GM18951 (cell line): ENCODE results near the gene PPM1F.
"Not testable (repeated sequence)": the region's sequence is repeated elsewhere in the genome, so short reads cannot be mapped to it uniquely, and the experiment has no call there.

Experiments
- POLR2A ChIP-seq: IDR thresholded peaks from 4 replicates; pipeline ENCODE4 v1.6.1; 2011; ENCODE audit warnings: mild to moderate bottlenecking; ENCODE audit not compliant: insufficient read length, insufficient read depth; ENCODE audit errors: extremely low read depth
- in situ Hi-C: fragments of 300-500 bp; cut with MboI; formaldehyde crosslinking; loops from one replicate; pipeline ENCODE4 v1.12.0; 2022; ENCODE audit warnings: low sequenced_read_pairs, mixed read lengths, inconsistent platforms; ENCODE audit not compliant: unreplicated experiment

Gene PPM1F

DNA sequence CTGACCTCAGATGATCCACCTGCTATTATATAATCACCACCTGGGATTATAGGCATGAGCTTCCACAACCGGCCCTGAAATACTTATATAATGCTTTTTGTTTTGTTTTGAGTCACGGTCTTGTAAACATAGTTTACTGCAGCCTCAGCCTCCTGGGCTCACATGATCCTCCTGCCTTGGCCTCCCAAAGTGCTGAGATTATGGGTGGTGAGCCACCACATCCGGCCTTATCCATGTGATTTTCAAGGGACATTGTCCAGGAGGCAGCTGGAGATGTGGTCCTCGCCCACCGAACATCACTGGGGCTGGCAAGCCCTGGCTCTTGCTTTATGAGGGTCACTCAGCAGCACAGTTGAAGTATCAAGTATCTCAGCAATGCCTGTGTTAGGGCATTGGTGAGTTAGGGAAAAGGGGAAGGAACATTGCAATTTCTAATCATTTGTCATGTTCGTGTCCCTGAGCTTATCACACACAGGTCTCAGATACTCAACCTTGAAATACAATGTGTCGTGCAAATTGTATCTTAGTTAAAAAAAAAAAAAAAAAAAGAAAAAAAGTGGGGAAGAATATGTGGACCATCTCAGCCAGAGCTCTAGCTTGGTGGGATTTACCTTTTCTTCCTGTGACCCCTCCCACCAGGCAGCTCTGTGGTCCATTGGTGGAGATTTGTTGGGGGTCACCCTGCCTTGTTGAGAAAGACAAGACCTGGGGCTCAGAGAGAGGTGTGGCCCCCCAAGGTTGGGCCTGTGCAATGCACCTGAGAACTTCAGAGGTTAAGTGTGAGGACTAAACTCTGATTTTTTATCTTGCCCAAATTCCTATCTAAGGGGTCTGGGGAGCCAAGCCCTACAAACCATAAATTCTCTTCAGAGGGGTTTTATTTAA lies 44.8 kb downstream of the PPM1F start:
- in situ Hi-C loops, result no loop called here
- no peak for TF ChIP-seq POLR2A

GRCh38 chr22:21905234-21905633 lies 47.4 kb downstream of the PPM1F start:
- in situ Hi-C loops, result not testable (repeated sequence)

DNA sequence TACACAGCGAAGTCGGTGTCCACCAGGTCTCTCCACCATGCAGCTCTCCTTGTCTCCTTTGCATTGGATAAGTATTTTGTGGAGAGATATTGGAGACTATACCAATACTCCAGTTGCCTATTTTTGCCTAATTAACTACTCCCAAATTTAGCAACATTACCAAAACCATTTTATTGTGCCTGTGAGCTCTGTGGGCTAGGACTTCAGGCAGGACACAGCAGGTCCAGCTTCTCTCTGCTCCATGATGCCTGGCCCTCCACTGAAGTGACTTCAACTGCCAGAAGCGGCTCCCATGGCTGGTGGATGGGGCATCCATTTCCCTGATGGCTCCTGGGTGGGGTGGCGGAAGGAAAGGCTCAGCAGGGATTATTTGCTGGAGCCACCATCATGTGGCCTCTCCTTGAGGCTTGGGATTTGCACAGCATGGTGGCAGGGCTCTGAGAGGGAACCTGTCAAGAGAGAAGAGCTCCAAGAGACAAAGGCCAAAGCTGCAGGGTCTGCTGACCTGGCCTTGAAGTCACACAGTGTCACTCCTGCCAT lies 48.3 kb downstream of the PPM1F start:
- in situ Hi-C loops, result no loop called here
- TF ChIP-seq POLR2A, result no peak

DNA sequence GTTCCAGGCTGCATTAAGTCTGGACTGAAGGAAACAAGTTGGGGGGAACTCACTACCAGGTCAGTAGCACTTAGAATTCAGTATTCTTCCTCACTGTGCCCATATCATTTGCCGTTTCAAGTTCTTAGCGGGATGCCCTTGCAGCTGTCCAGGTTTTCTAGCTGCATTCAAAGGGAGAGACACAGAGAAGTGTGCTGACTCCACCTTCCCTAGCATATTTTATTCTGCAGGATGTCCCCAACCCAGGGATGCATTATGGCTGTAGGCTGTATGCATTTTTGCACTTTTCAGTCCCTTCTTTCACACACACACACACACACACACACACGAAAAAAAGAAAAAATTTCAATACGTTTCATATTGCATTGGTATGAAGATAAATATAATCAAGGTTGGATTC lies 49.4 kb downstream of the PPM1F start:
- in situ Hi-C loops, result no loop called here
- no peak for TF ChIP-seq POLR2A

GRCh38 chr22:21902296-21903087 lies 50.2 kb downstream of the PPM1F start:
- in situ Hi-C loops, result no loop called here
- TF ChIP-seq POLR2A, result no peak

- in situ Hi-C loops, result no loop called here
- no peak for TF ChIP-seq POLR2A
Observed at GRCh38 chr22:21898354-21898896, 54.2 kb downstream of the PPM1F start.

- in situ Hi-C loops, result no loop called here
Observed at GRCh38 chr22:21896951-21897513, 55.6 kb downstream of the PPM1F start.

GRCh38 chr22:21896275-21896674 lies 56.4 kb downstream of the PPM1F start:
- in situ Hi-C loops, result not testable (repeated sequence)

More at GRCh38 chr22:21896951-21897513, 55.6 kb downstream of the PPM1F start:
- TF ChIP-seq POLR2A, result no peak

DNA sequence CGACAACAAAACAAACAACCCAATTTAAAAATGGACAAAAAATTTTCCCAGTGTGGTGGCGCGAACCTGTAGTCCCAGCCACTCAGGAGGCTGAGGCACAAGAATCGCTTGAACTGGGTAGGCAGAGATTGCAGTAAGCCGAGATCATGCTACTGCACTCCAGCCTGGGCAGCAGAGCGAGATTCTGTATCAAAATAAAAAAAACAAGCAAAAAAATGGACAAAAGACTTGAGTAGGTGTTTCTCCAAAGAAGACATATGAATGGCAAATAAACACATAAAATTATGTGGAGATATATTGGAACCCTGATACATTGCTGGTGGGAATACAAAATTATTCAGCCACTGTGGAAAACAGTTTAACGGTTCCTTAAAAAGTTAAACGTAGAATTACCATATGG lies 57.8 kb downstream of the PPM1F start:
- in situ Hi-C loops, result no loop called here

DNA sequence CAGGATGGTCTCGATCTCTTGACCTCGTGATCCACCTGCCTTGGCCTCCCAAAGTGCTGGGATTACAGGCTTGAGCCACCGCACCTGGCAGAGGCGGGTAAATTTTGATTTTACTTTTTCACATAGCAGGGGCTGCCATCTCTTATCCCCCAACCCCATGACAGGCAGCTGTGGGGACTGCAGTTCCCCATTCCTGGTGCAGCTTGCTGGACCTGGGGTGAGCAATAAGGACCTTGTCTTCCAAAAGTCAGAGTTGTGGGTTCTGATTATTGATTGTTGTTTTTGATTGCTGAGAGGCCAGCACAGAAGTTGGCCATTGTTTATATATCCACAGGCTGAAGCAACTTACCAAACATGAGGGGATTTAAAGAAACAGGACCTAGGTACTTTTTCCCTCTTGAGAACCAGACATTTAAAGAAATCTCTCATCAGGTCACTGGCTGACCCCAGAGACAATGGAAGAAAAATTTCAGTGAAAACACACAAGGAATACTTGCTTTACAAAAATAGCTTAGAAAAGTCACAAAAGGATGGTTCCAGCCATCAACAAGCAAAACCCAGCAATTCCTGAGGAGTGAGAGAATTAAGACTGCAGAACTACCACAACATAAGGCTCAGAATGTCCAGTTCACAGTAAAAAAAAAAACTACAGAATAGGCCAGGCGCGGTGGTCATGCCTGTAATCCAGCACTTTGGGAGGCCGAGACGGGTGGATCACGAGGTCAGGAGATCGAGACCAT lies 63.2 kb downstream of the PPM1F start:
- in situ Hi-C loops, result no loop called here
- no peak for TF ChIP-seq POLR2A

More for the DNA sequence above, 57.8 kb downstream of the PPM1F start:
- no peak for TF ChIP-seq POLR2A

GRCh38 chr22:21887841-21888240 lies 64.8 kb downstream of the PPM1F start:
- no peak for TF ChIP-seq POLR2A
- in situ Hi-C loops, result no loop called here

GRCh38 chr22:21883930-21884329 lies 68.7 kb downstream of the PPM1F start:
- in situ Hi-C loops, result not testable (repeated sequence)

DNA sequence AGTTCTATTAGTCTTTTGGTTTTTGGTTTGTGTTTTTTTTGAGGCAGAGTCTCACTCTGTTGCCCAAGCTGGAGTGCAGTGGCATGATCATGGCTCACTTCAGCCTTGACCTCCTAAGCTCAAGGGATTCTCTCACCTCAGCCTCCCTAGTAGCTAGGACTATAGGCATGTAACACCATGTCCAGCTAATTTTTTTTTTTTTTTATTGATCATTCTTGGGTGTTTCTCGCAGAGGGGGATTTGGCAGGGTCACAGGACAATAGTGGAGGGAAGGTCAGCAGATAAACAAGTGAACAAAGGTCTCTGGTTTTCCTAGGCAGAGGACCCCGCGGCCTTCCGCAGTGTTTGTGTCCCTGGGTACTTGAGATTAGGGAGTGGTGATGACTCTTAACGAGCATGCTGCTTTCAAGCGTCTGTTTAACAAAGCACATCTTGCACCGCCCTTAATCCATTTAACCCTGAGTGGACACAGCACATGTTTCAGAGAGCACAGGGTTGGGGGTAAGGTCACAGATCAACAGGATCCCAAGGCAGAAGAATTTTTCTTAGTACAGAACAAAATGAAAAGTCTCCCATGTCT lies 69.8 kb downstream of the PPM1F start:
- in situ Hi-C loops, result not testable (repeated sequence)
